ENCODE data around the gene BNIP1. TPM values are rescaled to one million over a fixed set of nuclear protein-coding genes. Genes with fewer than 3 reads are reported as not detected.

The BNIP1 gene
- polyA plus RNA-seq, 2 donors: 6.8 to 11.7 TPM

GRCh38 chr5:173187054-173187743 lies 42.9 kb downstream of the BNIP1 start:
- Histone ChIP-seq H3K4me1 (ENCODE audit: control insufficient read depth in 2 of 2, insufficient read depth in 2 of 2, low read length in 1 of 2) (no peaks in the 10 kb centered on the region), H3K27me3 (ENCODE audit: control insufficient read depth in 1 of 2, insufficient read depth in 2 of 2, low read length in 2 of 2) (no peaks in the 10 kb centered on the region), H3K36me3 (ENCODE audit: control insufficient read depth in 2 of 2, insufficient read depth in 2 of 2, low read length in 1 of 2) (no peaks in the 10 kb centered on the region), H3K27ac (ENCODE audit: low read depth in 2 of 2, low read length in 1 of 2) (no peak overlapping the region), H3K4me3 (ENCODE audit: low read depth in 1 of 2, low read length in 2 of 2) (no peak overlapping the region), H3K9me3 (ENCODE audit: control insufficient read depth in 2 of 2, insufficient read depth in 1 of 2, low read depth in 1 of 2, low read length in 1 of 2) (peaks cover 0 to under 1% of the 10 kb centered on the region in 2 donors)
- 59 to 70% methylated on average over 11 of the region's 11 CpGs for WGBS, 2 donors

- no peak overlapping the region for H3K27ac ChIP-seq (ENCODE audit: low read depth in 2 of 2, low read length in 1 of 2)
- H3K9me3 ChIP-seq (ENCODE audit: control insufficient read depth in 2 of 2, insufficient read depth in 1 of 2, low read depth in 1 of 2, low read length in 1 of 2): no peaks in the 10 kb centered on the region
- H3K4me3 ChIP-seq (ENCODE audit: low read depth in 1 of 2, low read length in 2 of 2): no peak overlapping the region
- no peaks in the 10 kb centered on the region for H3K27me3 ChIP-seq (ENCODE audit: control insufficient read depth in 1 of 2, insufficient read depth in 2 of 2, low read length in 2 of 2)
- H3K4me1 ChIP-seq (ENCODE audit: control insufficient read depth in 2 of 2, insufficient read depth in 2 of 2, low read length in 1 of 2): no peaks in the 10 kb centered on the region
- H3K36me3 ChIP-seq (ENCODE audit: control insufficient read depth in 2 of 2, insufficient read depth in 2 of 2, low read length in 1 of 2): no peaks in the 10 kb centered on the region
- WGBS, 2 donors: 82 to 85% methylated on average over 2 of the region's 2 CpGs
Measured at GRCh38 chr5:173188280-173188679, 43.9 kb downstream of the BNIP1 start.

DNA sequence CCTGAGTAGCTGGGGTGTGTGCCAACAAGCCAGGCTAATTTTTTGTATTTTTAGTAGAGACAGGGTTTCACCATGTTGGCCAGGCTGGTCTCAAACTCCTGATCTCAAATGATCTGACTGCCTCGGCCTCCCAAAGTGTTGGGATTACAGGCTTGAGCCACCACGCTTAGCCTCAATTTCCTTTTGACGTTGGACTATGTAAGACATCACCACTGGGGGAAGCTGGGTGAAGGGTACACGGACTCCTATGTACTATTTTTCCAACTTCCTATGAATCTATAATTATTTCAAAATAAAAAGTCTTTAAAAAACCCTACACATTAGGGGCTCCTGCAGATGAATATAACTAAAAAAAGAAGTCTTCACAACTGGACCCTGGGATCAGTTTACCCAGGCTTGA lies 46.7 kb downstream of the BNIP1 start:
- Histone ChIP-seq H3K4me1 (ENCODE audit: control insufficient read depth in 2 of 2, insufficient read depth in 2 of 2, low read length in 1 of 2) (no peaks in the 10 kb centered on the region), H3K27ac (ENCODE audit: low read depth in 2 of 2, low read length in 1 of 2) (no peak overlapping the region), H3K4me3 (ENCODE audit: low read depth in 1 of 2, low read length in 2 of 2) (no peak overlapping the region), H3K36me3 (ENCODE audit: control insufficient read depth in 2 of 2, insufficient read depth in 2 of 2, low read length in 1 of 2) (no peaks in the 10 kb centered on the region), H3K9me3 (ENCODE audit: control insufficient read depth in 2 of 2, insufficient read depth in 1 of 2, low read depth in 1 of 2, low read length in 1 of 2) (peaks cover 0 to 3% of the 10 kb centered on the region in 2 donors), H3K27me3 (ENCODE audit: control insufficient read depth in 1 of 2, insufficient read depth in 2 of 2, low read length in 2 of 2) (no peaks in the 10 kb centered on the region)
- WGBS, 2 donors: 88 to 90% methylated on average over 4 of the region's 4 CpGs

GRCh38 chr5:173191561-173191960 lies 47.2 kb downstream of the BNIP1 start:
- 82 to 88% methylated on average over 8 of the region's 8 CpGs for WGBS, 2 donors
- no peaks in the 10 kb centered on the region for H3K27me3 ChIP-seq (ENCODE audit: control insufficient read depth in 1 of 2, insufficient read depth in 2 of 2, low read length in 2 of 2)
- H3K4me3 ChIP-seq (ENCODE audit: low read depth in 1 of 2, low read length in 2 of 2): no peak overlapping the region
- H3K36me3 ChIP-seq (ENCODE audit: control insufficient read depth in 2 of 2, insufficient read depth in 2 of 2, low read length in 1 of 2): no peaks in the 10 kb centered on the region
- H3K4me1 ChIP-seq (ENCODE audit: control insufficient read depth in 2 of 2, insufficient read depth in 2 of 2, low read length in 1 of 2): no peaks in the 10 kb centered on the region
- H3K9me3 ChIP-seq (ENCODE audit: control insufficient read depth in 2 of 2, insufficient read depth in 1 of 2, low read depth in 1 of 2, low read length in 1 of 2): peaks cover 0 to 3% of the 10 kb centered on the region in 2 donors
- no peak overlapping the region for H3K27ac ChIP-seq (ENCODE audit: low read depth in 2 of 2, low read length in 1 of 2)

GRCh38 chr5:173192561-173192960 lies 48.2 kb downstream of the BNIP1 start:
- no peaks in the 10 kb centered on the region for H3K27me3 ChIP-seq (ENCODE audit: control insufficient read depth in 1 of 2, insufficient read depth in 2 of 2, low read length in 2 of 2)
- 82 to 86% methylated on average over 7 of the region's 7 CpGs for WGBS, 2 donors

GRCh38 chr5:173196133-173196952 lies 52.0 kb downstream of the BNIP1 start:
- Histone ChIP-seq H3K27ac (ENCODE audit: low read depth in 2 of 2, low read length in 1 of 2) (no peak overlapping the region), H3K4me1 (ENCODE audit: control insufficient read depth in 2 of 2, insufficient read depth in 2 of 2, low read length in 1 of 2) (no peaks in the 10 kb centered on the region)
- WGBS, 2 donors: 61 to 79% methylated on average over 23 of the region's 23 CpGs

More at GRCh38 chr5:173192561-173192960, 48.2 kb downstream of the BNIP1 start:
- H3K36me3 ChIP-seq (ENCODE audit: control insufficient read depth in 2 of 2, insufficient read depth in 2 of 2, low read length in 1 of 2): no peaks in the 10 kb centered on the region
- H3K27ac ChIP-seq (ENCODE audit: low read depth in 2 of 2, low read length in 1 of 2): no peak overlapping the region
- peaks cover 0 to 3% of the 10 kb centered on the region in 2 donors for H3K9me3 ChIP-seq (ENCODE audit: control insufficient read depth in 2 of 2, insufficient read depth in 1 of 2, low read depth in 1 of 2, low read length in 1 of 2)
- no peaks in the 10 kb centered on the region for H3K4me1 ChIP-seq (ENCODE audit: control insufficient read depth in 2 of 2, insufficient read depth in 2 of 2, low read length in 1 of 2)
- no peak overlapping the region for H3K4me3 ChIP-seq (ENCODE audit: low read depth in 1 of 2, low read length in 2 of 2)

DNA sequence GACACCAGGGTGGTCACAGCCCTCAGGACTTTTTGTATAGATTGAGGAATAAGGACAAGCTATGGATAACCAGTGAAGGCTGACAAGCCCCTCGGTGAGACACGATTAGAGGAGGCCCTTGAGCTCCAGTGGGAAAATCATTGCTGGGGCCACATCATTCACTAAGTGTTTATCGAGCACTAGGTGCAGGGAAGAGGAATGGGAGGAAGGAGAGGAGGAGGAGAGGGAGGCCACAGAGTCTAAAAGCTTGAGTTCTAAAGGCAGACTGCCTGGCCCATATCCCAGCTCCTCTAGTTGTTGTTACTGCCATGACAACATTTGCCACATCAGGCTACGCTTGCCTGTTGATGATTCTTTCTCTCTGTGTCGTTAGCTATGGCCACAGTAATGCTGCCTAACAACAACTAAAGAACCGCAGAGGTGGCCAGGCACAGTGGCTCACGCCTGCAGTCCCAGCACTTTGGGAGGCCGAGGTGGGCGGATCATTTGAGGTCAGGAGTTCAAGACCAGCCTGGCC lies 53.1 kb downstream of the BNIP1 start:
- Histone ChIP-seq H3K4me1 (ENCODE audit: control insufficient read depth in 2 of 2, insufficient read depth in 2 of 2, low read length in 1 of 2) (no peaks in the 10 kb centered on the region), H3K36me3 (ENCODE audit: control insufficient read depth in 2 of 2, insufficient read depth in 2 of 2, low read length in 1 of 2) (no peaks in the 10 kb centered on the region), H3K4me3 (ENCODE audit: low read depth in 1 of 2, low read length in 2 of 2) (no peak overlapping the region), H3K27ac (ENCODE audit: low read depth in 2 of 2, low read length in 1 of 2) (no peak overlapping the region), H3K27me3 (ENCODE audit: control insufficient read depth in 1 of 2, insufficient read depth in 2 of 2, low read length in 2 of 2) (peaks cover 0 to 2% of the 10 kb centered on the region in 2 donors), H3K9me3 (ENCODE audit: control insufficient read depth in 2 of 2, insufficient read depth in 1 of 2, low read depth in 1 of 2, low read length in 1 of 2) (peaks cover 0 to 10% of the 10 kb centered on the region in 2 donors)
- 85 to 87% methylated on average over 9 of the region's 9 CpGs for WGBS, 2 donors

More at GRCh38 chr5:173196133-173196952, 52.0 kb downstream of the BNIP1 start:
- H3K9me3 ChIP-seq (ENCODE audit: control insufficient read depth in 2 of 2, insufficient read depth in 1 of 2, low read depth in 1 of 2, low read length in 1 of 2): peaks cover 0 to 10% of the 10 kb centered on the region in 2 donors
- H3K36me3 ChIP-seq (ENCODE audit: control insufficient read depth in 2 of 2, insufficient read depth in 2 of 2, low read length in 1 of 2): no peaks in the 10 kb centered on the region
- H3K4me3 ChIP-seq (ENCODE audit: low read depth in 1 of 2, low read length in 2 of 2): no peak overlapping the region
- H3K27me3 ChIP-seq (ENCODE audit: control insufficient read depth in 1 of 2, insufficient read depth in 2 of 2, low read length in 2 of 2): peaks cover 0 to 2% of the 10 kb centered on the region in 2 donors

DNA sequence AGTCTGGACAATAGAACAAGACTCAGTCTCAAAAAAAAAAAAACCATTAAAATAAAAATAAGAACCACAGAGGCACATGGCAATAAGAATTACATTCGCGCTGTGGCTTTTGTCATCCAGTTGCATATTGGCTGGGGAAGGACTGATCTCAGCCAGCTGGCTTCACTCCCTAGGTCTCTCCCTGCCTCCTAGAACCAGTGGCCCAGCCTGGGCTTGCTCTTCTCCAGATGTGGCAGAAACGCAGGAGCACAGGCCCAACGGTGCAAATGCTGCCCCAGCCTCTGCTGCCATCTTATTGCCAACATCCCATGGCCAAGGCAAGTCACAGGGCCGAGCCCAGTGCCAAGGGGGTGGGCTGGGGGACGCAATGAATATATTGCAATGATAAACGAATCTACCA lies 53.7 kb downstream of the BNIP1 start:
- WGBS, 2 donors: 54 to 63% methylated on average over 7 of the region's 7 CpGs
- peaks cover 0 to 10% of the 10 kb centered on the region in 2 donors for H3K9me3 ChIP-seq (ENCODE audit: control insufficient read depth in 2 of 2, insufficient read depth in 1 of 2, low read depth in 1 of 2, low read length in 1 of 2)
- peaks cover 0 to 2% of the 10 kb centered on the region in 2 donors for H3K27me3 ChIP-seq (ENCODE audit: control insufficient read depth in 1 of 2, insufficient read depth in 2 of 2, low read length in 2 of 2)

GRCh38 chr5:173200356-173200755 lies 56.0 kb downstream of the BNIP1 start:
- Histone ChIP-seq H3K4me1 (ENCODE audit: control insufficient read depth in 2 of 2, insufficient read depth in 2 of 2, low read length in 1 of 2) (no peaks in the 10 kb centered on the region), H3K9me3 (ENCODE audit: control insufficient read depth in 2 of 2, insufficient read depth in 1 of 2, low read depth in 1 of 2, low read length in 1 of 2) (peaks cover 0 to 7% of the 10 kb centered on the region in 2 donors), H3K36me3 (ENCODE audit: control insufficient read depth in 2 of 2, insufficient read depth in 2 of 2, low read length in 1 of 2) (no peaks in the 10 kb centered on the region), H3K27ac (ENCODE audit: low read depth in 2 of 2, low read length in 1 of 2) (no peak overlapping the region), H3K4me3 (ENCODE audit: low read depth in 1 of 2, low read length in 2 of 2) (no peak overlapping the region), H3K27me3 (ENCODE audit: control insufficient read depth in 1 of 2, insufficient read depth in 2 of 2, low read length in 2 of 2) (peaks cover under 1 to 2% of the 10 kb centered on the region in 2 donors)

More for the DNA sequence above, 53.7 kb downstream of the BNIP1 start:
- Histone ChIP-seq H3K36me3 (ENCODE audit: control insufficient read depth in 2 of 2, insufficient read depth in 2 of 2, low read length in 1 of 2) (no peaks in the 10 kb centered on the region), H3K4me3 (ENCODE audit: low read depth in 1 of 2, low read length in 2 of 2) (no peak overlapping the region), H3K27ac (ENCODE audit: low read depth in 2 of 2, low read length in 1 of 2) (no peak overlapping the region), H3K4me1 (ENCODE audit: control insufficient read depth in 2 of 2, insufficient read depth in 2 of 2, low read length in 1 of 2) (no peaks in the 10 kb centered on the region)

Data from esophagus (tissue), 2 donors.